WERI-Rb-1 (cell line): Measurements from ENCODE around the gene DNAJB12.

Source experiments
- DNase-seq: peaks from one replicate; pipeline ENCODE4 v3.0.0-alpha.2; 2020
- H3K27ac ChIP-seq: fragments of 250-450 bp; sonication (Bioruptor Pico); 2 replicates; pipeline ENCODE4 v1.5.1; 2020; ENCODE audit warnings: mild to moderate bottlenecking, moderate library complexity
- H3K27me3 ChIP-seq: fragments of 250-450 bp; sonication (Bioruptor Pico); 2 replicates; pipeline ENCODE4 v1.5.1; 2021; ENCODE audit warnings: mild to moderate bottlenecking, low read depth, moderate library complexity; ENCODE audit not compliant: insufficient read depth, severe bottlenecking
- H3K36me3 ChIP-seq: fragments of 250-450 bp; sonication (Bioruptor Pico); 2 replicates; pipeline ENCODE4 v1.5.1; 2020; ENCODE audit warnings: mild to moderate bottlenecking, moderate library complexity
- H3K4me3 ChIP-seq: 2 replicates; pipeline ENCODE4 v1.5.1; 2011; ENCODE audit warnings: low read depth, mild to moderate bottlenecking, control low read depth, low read length
- H3K9me3 ChIP-seq: fragments of 250-450 bp; sonication (Bioruptor Pico); 2 replicates; pipeline ENCODE4 v1.5.1; 2021; ENCODE audit warnings: mild to moderate bottlenecking, moderate library complexity; ENCODE audit not compliant: severe bottlenecking
- CTCF ChIP-seq: IDR thresholded peaks from 2 replicates; pipeline ENCODE4 v1.5.1; 2011; ENCODE audit warnings: low read depth, mild to moderate bottlenecking, control low read depth, inconsistent platforms, low read length

Gene DNAJB12

DNA sequence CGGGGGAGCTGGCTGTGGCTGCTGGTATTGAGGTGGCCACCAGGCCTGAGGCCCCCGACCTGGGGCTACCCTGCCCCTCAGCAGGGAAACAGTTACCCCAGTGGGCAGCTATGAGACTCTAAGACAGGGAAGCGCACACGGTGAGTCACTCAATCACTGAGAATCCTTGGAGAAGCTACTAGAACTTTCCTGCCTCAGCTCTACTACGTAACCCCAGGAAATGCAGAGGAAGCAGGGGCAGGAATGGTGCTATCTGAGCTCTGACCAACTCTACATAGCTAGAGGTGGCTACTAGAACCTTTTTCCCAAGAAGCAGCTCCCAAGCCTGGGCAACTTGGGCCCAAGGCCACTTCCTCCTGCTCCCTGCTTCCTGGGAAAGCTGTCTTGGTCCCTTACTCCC lies 11.8 kb downstream of the DNAJB12 start:
- Histone ChIP-seq H3K36me3 (peaks cover 31% of the 10 kb centered on the region), H3K9me3 (no peaks in the 10 kb centered on the region), H3K27ac (no peak overlapping the region), H3K4me3 (no peak overlapping the region), H3K27me3 (no peaks in the 10 kb centered on the region)
- no peak for DNase-seq
- TF ChIP-seq CTCF = no peak

- TF ChIP-seq CTCF = peak; percentile 98
- Histone ChIP-seq H3K27me3 (no peaks in the 10 kb centered on the region), H3K4me3 (no peak overlapping the region), H3K36me3 (peaks cover 49% of the 10 kb centered on the region), H3K9me3 (no peaks in the 10 kb centered on the region), H3K27ac (no peak overlapping the region)
- DNase-seq = peak; percentile 75
Measured at GRCh38 chr10:72340510-72341261, 14.0 kb downstream of the DNAJB12 start.

DNA sequence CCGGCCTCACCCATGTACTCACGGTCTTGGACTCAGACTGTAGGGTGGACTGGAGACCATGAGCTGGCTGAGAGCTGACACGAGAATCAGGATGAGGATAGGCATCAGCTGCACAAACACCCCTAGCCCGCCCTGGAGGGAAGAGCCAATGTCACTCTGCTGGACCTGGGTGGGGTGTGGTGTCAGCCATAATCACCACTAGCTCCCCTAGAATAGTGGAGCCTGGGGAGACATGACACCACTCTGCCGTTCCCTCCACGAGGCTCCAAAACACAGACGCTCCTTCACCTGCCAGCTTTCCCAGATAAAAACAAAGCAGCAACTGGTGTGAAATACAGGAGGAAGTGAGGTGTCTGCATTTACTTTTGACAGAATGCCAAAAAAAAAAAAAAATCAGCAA lies 16.5 kb downstream of the DNAJB12 start:
- Histone ChIP-seq H3K9me3 (no peaks in the 10 kb centered on the region), H3K4me3 (no peak overlapping the region), H3K27me3 (no peaks in the 10 kb centered on the region), H3K36me3 (peaks cover 63% of the 10 kb centered on the region), H3K27ac (no peak overlapping the region)
- no peak for TF ChIP-seq CTCF
- no peak for DNase-seq

- H3K27ac ChIP-seq = no peak overlapping the region
Measured at GRCh38 chr10:72337722-72338121, 17.0 kb downstream of the DNAJB12 start.

DNA sequence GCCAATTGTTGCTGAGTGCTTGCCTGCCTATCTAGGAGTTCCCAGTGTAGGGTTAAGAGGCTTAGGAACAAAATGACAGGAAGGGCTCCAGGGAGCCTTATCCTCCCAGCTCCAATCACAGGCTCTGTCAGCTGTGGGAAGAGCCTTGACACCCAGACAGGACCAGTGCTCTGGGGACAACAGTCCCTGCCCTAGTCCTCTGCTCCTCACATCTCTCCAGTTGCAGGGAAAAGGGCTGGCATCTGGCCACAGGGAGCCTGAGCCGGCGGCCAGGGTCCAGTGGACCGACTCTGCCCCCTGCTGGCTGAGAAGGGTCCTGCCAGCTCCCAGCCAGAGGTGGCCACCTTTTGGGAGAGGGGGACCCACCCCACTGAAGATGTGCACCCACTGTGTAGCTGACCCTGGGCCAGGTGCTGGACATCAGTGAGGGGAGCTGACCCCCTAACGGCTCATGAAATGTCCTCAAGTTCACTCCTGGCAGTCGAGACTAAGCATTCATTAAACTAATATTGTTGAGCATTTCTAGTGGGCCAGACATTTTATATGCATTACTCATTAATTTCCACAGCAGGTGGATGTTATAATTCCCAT lies 17.6 kb downstream of the DNAJB12 start:
- no peak overlapping the region for H3K4me3 ChIP-seq
- no peak overlapping the region for H3K27ac ChIP-seq
- no peaks in the 10 kb centered on the region for H3K9me3 ChIP-seq
- TF ChIP-seq CTCF = peak; percentile 93
- no peaks in the 10 kb centered on the region for H3K27me3 ChIP-seq
- peak; percentile 72 for DNase-seq
- H3K36me3 ChIP-seq = peaks cover 64% of the 10 kb centered on the region

More at GRCh38 chr10:72337722-72338121, 17.0 kb downstream of the DNAJB12 start:
- Histone ChIP-seq H3K36me3 (peaks cover 66% of the 10 kb centered on the region), H3K4me3 (no peak overlapping the region), H3K27me3 (no peaks in the 10 kb centered on the region), H3K9me3 (no peaks in the 10 kb centered on the region)
- no peak for TF ChIP-seq CTCF
- DNase-seq = no peak
